ENCODE data around the gene ZSWIM7.

GRCh38 chr17:15955793-15956541, 43.5 kb downstream of the ZSWIM7 start:
- TF ChIP-seq CTCF (IDR thresholded peaks at IDR 0.05), result no peak
- no peak for TF ChIP-seq POLR2A (IDR thresholded peaks at IDR 0.05)
